Right renal pelvis (tissue), 4 donors: ENCODE results near the gene UBA6. TPM values are rescaled to one million over a fixed set of nuclear protein-coding genes. Genes with fewer than 3 reads are reported as not detected.

Source experiments
- DNase-seq, 4 donors: peaks; one replicate each; pipeline ENCODE4 v3.0.0-alpha.2; 2013; ENCODE audit warnings: low read depth in 4 of 4, low spot score in 3 of 4, missing footprints in 1 of 4
- polyA plus RNA-seq, 4 donors: library from polyadenylated mRNA; unstranded; fragments of 120-200 nt; gene quantifications; one replicate each; pipeline ENCODE4 v1.2.1, GENCODE V29; 2013; ENCODE audit not compliant: insufficient read length in 4 of 4

Gene UBA6
- polyA plus RNA-seq, 4 donors: 44.8 to 64.3 (median 56.0) TPM

DNA sequence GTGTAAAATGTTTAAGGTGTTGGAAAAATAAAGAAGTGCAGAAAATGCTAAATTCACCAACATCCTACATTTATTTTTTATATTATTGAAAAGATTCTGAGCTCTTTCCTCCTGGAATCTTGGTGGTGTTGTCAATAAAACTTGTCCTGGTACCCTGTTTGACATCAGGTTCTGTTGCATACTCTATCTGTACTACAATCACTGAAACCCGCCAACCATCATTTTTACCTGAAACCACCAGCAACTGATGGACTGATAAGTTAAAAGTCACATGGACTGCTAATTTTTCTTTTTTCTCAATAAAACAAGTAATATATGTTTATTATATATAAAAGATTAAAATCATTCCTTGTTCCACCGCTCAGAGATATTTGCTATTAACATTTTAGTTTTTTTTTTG is 119.0 kb downstream of the UBA6 start:
- DNase-seq: no peak

DNA sequence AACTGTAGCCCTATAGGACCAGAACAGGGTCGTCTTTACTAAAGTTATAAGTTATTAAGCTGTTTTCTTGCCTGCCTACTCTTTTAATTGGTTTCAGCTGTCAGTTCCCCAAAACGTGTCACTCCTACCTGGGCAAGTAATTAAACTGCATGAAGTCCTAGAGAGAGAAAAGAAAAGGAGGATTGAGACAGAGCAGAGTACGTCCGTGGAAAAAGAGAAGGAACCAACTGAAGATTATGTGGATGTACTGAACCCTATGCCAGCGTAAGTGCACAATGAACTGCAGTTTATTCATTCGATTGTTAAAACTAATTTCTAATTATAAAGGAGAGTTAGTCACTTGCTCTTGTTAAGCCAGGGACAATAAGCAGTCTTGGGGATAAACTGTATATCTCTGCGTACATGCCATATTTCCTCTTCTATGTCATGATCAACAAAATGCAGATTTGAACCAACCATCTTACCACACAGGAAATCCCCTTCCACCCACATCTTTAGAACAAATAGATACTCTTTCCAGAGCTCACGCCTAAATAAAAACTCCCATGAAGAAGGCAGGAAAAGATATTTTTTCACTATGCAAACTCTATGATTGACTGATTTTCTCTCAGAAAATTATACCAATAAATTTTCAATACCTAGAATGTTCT is 119.6 kb downstream of the UBA6 start:
- no peak for DNase-seq

DNA sequence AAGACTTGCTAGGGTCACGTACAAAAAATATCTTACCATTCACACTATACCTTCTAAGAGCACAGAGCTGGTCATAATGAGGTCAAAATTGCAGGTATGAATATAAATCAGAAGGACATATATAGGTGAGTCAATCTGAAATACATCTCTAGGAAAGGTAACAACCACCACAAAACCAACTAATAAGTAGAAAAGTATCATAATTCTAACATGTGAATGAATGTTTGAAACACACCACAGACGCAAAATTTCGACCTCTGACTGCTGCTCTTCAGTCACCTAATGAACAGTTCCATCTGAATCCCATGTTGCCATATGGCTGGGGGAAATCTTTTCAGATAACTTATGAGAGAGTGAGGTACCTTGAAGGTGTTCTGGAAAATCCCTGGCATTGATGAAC is 120.4 kb downstream of the UBA6 start:
- DNase-seq: no peak

DNA sequence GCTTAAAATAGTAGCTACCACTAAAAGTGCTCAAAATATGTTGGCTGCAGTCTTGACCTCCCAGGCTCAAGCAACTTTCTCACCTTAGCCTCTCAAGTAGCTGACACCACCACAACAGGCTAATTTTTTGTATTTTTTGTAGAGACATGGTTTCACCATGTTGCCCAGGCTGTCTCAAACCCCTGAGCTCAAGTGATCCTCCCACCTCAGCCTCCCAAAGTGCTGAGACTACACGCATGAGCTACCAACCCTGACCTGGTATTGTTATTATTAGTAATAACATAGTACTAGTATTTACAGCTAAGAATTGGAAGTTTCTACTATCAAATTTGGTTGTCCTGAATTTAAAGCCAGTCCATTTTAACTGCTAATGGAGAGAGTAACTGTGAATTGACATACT is 124.4 kb downstream of the UBA6 start:
- DNase-seq: no peak

DNA sequence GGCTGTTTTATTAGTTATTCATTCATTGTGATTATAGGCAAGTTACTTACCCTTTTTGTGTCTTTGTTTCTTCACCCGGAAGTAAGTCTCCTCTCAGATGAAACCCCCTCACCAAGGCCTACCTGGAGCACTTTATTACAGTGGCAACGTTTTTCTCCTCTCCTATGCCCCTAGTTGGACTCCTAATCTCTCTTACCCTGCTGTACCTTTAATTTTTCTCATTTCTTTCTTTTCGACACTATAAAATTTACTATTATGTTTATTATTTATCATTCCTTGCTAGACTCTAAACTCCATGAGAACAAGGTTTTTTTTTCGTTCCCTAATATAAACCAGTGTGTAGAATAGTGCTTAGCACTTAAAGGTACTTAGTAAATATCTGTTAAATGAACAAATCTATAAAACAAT is 124.9 kb downstream of the UBA6 start:
- DNase-seq: no peak

DNA sequence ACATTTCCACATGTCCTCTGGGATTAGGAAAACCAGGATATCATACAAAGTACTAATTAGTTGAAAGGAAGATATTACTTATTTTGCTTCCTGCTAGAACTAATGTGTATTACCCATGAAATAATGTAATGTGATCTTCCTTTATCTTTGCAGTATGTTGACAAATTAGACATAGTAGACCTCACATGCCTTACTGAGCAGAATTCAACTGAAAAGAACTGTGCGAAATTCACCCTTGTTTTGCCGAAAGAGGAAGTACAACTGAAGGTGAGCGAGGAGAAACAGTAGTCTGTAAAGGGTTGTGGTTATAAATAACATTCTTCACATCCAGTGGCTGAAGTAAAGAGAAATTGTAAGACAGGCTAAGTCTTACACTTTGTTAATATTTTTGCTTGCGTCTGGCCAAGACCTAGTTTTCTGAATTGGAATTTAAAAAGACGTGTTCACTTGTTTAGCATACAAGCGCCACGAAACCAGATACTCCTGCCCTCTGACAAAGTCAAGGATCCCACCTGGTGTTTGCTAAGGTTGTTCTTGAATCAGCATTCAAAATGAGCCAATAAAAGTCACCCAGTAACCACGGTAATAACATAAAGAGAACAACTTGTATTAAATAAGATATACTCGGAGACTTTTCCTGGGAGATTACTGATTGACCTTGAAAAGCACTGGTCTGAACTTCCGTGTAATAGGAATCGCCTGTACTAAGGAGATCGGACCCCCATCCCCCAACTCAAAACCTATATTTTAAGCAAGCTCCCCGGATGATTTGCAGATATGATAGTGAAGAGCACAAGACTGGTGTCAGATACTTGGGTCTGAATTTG is 125.5 kb downstream of the UBA6 start:
- peak in 1 of 4 donors; percentile 13 for DNase-seq

DNA sequence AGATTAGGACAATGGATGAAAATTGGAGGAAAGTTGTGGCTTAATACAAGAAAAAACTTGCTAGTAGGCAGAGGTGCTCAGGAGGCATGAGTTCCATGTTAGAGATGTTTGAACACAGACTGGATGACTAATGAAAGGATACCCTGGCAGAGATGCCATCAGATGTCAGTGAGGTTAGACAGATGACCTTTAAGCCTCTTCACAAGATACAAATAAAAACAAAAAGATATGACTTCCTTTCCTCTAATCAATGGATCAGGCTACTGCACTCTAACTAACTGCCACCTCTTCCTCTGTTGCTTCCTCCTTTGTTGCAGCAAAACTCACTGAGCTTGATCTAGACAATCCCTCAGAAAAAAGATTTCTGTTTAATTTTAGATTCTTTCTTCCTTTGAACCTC is 127.8 kb downstream of the UBA6 start:
- DNase-seq: no peak

DNA sequence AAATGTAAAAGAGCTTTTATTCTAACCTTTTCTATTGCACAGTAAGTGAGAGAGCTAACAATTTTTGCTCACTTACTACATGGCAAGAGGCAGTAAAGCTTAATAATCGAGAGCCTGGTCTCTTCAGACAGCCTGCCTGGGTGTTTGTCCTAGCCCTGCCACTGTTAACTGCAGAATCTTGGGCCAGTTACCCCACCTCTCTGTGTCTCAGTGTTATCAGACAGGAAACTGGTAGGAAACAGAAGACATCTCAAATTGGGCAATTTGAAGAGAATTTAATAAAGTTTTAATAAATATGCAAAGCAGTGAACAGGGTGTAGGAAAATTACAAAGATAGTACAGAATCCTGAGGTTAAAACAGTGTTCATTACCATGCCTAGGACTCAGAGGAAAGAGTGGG is 129.0 kb downstream of the UBA6 start:
- DNase-seq: no peak

DNA sequence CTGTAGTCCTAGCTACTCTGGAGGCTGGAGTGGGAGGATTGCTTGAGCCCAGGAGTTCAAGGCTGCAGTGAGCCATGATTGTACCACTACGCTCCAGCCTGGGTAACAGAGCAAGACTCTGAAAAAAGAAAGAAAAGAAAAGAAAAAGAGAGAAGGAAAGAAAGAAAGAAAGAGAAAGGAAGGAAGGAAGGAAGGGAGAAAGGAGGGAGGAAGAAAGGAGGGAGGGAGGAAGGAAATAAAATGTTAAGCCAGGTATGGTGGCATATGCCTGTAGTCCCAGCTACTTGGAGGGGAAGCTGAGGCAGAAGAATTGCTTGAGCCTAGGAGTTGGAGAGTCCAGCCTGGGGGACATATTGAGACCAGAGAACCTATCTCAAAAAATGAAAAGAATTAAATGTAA is 130.4 kb downstream of the UBA6 start:
- no peak for DNase-seq

DNA sequence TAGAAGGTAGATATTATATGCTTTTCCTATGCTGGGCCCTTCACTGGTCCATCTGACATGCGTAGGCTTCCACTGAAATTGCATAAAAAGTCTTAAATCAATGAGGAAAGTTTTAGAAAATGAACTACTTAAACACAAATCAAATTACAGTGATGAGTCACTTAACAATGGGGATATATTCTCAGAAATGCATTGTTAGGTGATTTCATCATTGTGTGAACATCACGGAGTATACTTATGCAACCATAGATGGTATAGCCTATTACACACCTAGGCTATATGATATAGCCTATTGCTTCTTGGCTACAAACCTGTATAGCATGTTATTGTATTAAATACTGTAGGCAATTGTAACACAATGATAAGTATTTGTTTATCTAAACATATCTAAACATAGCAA is 132.1 kb downstream of the UBA6 start:
- DNase-seq: no peak

DNA sequence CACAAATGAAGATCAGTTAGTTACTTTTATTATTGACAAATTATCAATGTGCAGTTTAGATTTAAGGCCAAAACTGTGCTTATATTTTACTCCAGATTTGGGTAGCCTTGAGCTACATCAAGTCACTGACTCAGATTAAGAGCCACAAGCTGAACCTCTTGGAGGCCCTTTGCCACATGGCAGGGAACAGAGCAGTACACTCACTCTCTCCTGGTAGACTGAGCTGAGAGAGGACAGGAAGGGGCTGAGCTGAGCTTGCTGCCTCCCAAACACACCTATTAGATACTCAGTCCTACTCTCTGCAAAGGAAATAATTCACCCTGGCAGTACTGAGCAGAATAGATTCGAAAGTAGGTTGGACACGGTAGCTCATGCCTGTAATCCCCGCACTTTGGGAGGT is 134.6 kb downstream of the UBA6 start:
- no peak for DNase-seq

DNA sequence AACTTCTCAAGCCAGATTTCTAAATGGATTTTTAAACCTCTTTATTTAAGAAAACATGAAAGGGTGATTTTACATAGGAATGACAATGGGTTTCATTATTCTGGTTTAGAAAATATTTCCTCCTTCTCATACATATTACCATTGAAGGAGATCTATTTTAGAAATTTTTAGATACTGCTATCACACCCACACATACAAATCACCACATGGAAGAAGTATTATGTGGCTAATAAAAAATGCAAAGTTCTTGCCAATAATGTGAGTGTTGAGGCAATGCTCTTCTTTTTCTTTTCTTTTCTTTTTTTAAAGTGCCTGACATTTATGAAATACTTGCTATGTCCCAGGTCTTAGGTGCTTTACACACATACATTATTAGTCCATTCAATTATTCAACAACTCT is 135.7 kb downstream of the UBA6 start:
- no peak for DNase-seq

Other genes starting within 250 kb of the UBA6 start
- gene CENPC, start 155.7 kb downstream of the UBA6 start, polyA plus RNA-seq: 10 to 100 TPM; 22.5 to 30.3 (median 28.5) TPM
- under 1 TPM; 0.13 to 0.49 (median 0.27) TPM for gene STAP1, start 142.4 kb downstream of the UBA6 start, polyA plus RNA-seq
- under 1 TPM; 0.28 to 0.60 (median 0.40) TPM for gene GNRHR, start 53.2 kb upstream of the UBA6 start, polyA plus RNA-seq
- under 1 TPM in 1 of 4 donors, not detected in 3; 0.04 TPM for gene TMPRSS11D, start 182.8 kb upstream of the UBA6 start, polyA plus RNA-seq